Measurements from ENCODE around the gene GXYLT1.
"Not testable (repeated sequence)": the region's sequence is repeated elsewhere in the genome, so short reads cannot be mapped to it uniquely, and the experiment has no call there.

GXYLT1 gene

GRCh38 chr12:42091769-42092168 is 52.9 kb downstream of the GXYLT1 start:
- DNase-seq: no peak

- DNase-seq: no peak
Measured at GRCh38 chr12:42090899-42091298, 53.8 kb downstream of the GXYLT1 start.

- no peak for DNase-seq
Measured at GRCh38 chr12:42086031-42086430, 58.6 kb downstream of the GXYLT1 start.

- DNase-seq: no peak
Measured at GRCh38 chr12:42085594-42085993, 59.1 kb downstream of the GXYLT1 start.

- no peak for DNase-seq
Measured at GRCh38 chr12:42084522-42084921, 60.2 kb downstream of the GXYLT1 start.

- DNase-seq: no peak
Measured at GRCh38 chr12:42076976-42077375, 67.7 kb downstream of the GXYLT1 start.

- no peak for DNase-seq
Measured at GRCh38 chr12:42070036-42070435, 74.6 kb downstream of the GXYLT1 start.

GRCh38 chr12:42059127-42059526 is 85.5 kb downstream of the GXYLT1 start:
- no peak for DNase-seq

- DNase-seq: no peak
Measured at GRCh38 chr12:42056130-42056529, 88.5 kb downstream of the GXYLT1 start.

- no peak for DNase-seq
Measured at GRCh38 chr12:42053456-42053855, 91.2 kb downstream of the GXYLT1 start.

GRCh38 chr12:42048980-42049379 is 95.7 kb downstream of the GXYLT1 start:
- DNase-seq: not testable (repeated sequence)

- no peak for DNase-seq
Measured at GRCh38 chr12:42039577-42039976, 105.1 kb downstream of the GXYLT1 start.

- DNase-seq: no peak
Measured at GRCh38 chr12:42039176-42039575, 105.5 kb downstream of the GXYLT1 start.

GRCh38 chr12:42031847-42032564 is 112.7 kb downstream of the GXYLT1 start:
- DNase-seq: no peak

All from NCI-H1436 (cell line).